Measurements from ENCODE around the gene PHKA2.
"Not testable (repeated sequence)": the region's sequence is repeated elsewhere in the genome, so short reads cannot be mapped to it uniquely, and the experiment has no call there.

The PHKA2 gene

DNA sequence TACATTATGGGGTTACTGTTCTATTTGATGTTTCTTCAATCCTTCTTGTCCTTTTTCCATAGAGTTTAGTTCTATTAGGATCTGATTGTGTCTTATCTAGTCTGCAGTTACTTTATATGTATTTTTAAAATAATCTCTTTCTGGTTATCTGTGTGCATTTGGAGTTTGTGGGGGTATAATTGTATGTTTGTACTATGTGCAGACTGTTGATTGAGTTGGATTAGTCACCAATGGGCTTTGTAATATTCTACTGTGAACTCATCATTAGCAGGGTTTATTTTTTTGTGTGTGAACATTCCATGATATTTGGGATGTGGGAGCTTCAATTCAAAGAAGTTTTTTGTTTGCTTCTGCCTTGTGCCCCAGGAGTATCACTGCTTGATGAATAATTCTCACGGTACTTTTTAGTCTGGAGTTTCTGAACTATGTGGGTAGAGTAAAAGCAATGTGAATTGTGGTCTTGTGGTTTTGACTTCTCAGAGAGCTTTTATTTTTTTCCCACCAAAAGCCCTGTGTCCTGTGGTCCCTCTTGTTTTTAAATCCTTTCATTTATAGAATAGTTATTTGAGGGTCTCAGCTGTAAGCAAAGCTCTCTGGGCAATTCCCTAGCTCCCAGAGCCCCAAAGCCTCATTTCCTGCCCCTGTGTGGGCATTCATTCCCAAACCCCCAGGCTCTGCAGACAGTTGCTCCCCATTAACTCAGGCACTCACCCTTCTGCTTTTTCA lies 127.8 kb downstream of the PHKA2 start:
- Mint-ChIP-seq H3K9me3 (ENCODE audit: low read depth) (no peaks in the 10 kb centered on the region), H3K27me3 (no peaks in the 10 kb centered on the region), H3K36me3 (no peaks in the 10 kb centered on the region), H3K4me1 (ENCODE audit: low read depth) (peaks cover 37% of the 10 kb centered on the region), H3K4me3 (peak overlapping the region; percentile 13), H3K27ac (no peak overlapping the region)

DNA sequence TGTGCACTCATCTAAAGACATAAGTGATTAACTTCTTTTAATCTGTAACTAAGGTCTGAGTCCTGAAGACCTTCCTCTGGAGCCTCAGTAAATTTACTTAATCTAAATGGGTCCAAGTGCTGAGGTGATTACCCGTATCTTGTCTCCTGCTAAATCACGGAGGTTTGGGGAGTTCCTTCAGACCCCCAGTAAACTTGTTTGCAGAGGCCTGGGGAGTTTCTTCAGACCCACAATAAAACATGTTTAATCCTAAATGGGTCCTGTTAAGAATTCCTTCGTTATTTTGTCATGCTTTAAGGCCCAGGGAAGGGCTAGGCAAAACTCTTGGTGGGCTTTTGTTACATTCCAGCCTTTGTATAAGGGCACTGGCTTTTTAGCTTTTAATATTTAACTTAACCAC lies 136.0 kb downstream of the PHKA2 start:
- H3K4me3 Mint-ChIP-seq; H3K4me1 Mint-ChIP-seq (ENCODE audit: low read depth); H3K27me3 Mint-ChIP-seq; H3K36me3 Mint-ChIP-seq; H3K9me3 Mint-ChIP-seq (ENCODE audit: low read depth); H3K27ac Mint-ChIP-seq: not testable (repeated sequence)

Data from activated naive CD8-positive, alpha-beta T cell (primary cell).